RWPE1 (cell line): Measurements from ENCODE around the gene HCN3.
"Not testable (repeated sequence)": the region's sequence is repeated elsewhere in the genome, so short reads cannot be mapped to it uniquely, and the experiment has no call there.

Source experiments
- CTCF ChIA-PET: fragments of 350-600 bp; sonication (Branson Sonifier 250); formaldehyde crosslinking; extraction: SDS; loops from one replicate; lab custom pipeline; 2021; lab: Yijun Ruan, JAX
- POLR2A ChIA-PET: fragments of 400-600 bp; formaldehyde crosslinking; extraction: SDS; loops from one replicate; lab custom pipeline; 2020; ENCODE audit warnings: antibody characterized with exemption; ENCODE audit not compliant: low non-redundant PET; lab: Yijun Ruan, JAX
- DNase-seq: peaks from one replicate; pipeline ENCODE4 v3.0.0; 2012; ENCODE audit warnings: low spot score
- H3K27ac ChIP-seq: fragments of 450-650 bp; 2 replicates; pipeline ENCODE4 v1.5.1; 2017
- CTCF ChIP-seq: fragments of 450-650 bp; conservative IDR thresholded peaks from 2 replicates; pipeline ENCODE4 v1.5.1; 2017; ENCODE audit warnings: low read depth, mild to moderate bottlenecking

Gene HCN3

GRCh38 chr1:155287987-155288543, 10.8 kb downstream of the HCN3 start:
- ChIA-PET POLR2A (no interaction called here), CTCF (interaction anchor here (0.6 kb wide), 1 partner anchor 809 kb away, joined by 4 read pairs; no protein-coding TSS in a partner anchor)
- TF ChIP-seq CTCF: no peak
- no peak overlapping the region for H3K27ac ChIP-seq
- DNase-seq: no peak

GRCh38 chr1:155291006-155291405, 13.7 kb downstream of the HCN3 start:
- CTCF ChIA-PET, POLR2A ChIA-PET, DNase-seq, H3K27ac ChIP-seq: not testable (repeated sequence)

GRCh38 chr1:155293086-155293749, 16.0 kb downstream of the HCN3 start:
- no peak for TF ChIP-seq CTCF
- ChIA-PET CTCF (interaction anchor here (1.0 kb wide), 1 partner anchor 48 kb away, joined by 3 read pairs; no protein-coding TSS in a partner anchor), POLR2A (no interaction called here)
- DNase-seq: no peak
- H3K27ac ChIP-seq: no peak overlapping the region

- TF ChIP-seq CTCF: no peak
- POLR2A ChIA-PET: no interaction called here
- no peak overlapping the region for H3K27ac ChIP-seq
- CTCF ChIA-PET: interaction anchor here (0.9 kb wide), 1 partner anchor 16 kb away, joined by 4 read pairs; no protein-coding TSS in a partner anchor
- no peak for DNase-seq
Observed at GRCh38 chr1:155294520-155295182, 17.4 kb downstream of the HCN3 start.

GRCh38 chr1:155295183-155295941, 18.1 kb downstream of the HCN3 start:
- ChIA-PET CTCF (interaction anchor here (0.9 kb wide), 1 partner anchor 16 kb away, joined by 4 read pairs; no protein-coding TSS in a partner anchor), POLR2A (no interaction called here)
- TF ChIP-seq CTCF: no peak
- H3K27ac ChIP-seq: no peak overlapping the region
- no peak for DNase-seq

- TF ChIP-seq CTCF: no peak
- ChIA-PET POLR2A (no interaction called here), CTCF (no interaction called here)
- DNase-seq: no peak
- H3K27ac ChIP-seq: no peak overlapping the region
Observed at GRCh38 chr1:155295942-155296267, 18.6 kb downstream of the HCN3 start.
